RPMI8226 (cell line): ENCODE results near the gene SIGLEC5.

Experiments
- DNase-seq: peaks from one replicate; pipeline ENCODE4 v3.0.0-alpha.2; 2015

The SIGLEC5 gene

GRCh38 chr19:51627491-51628138 lies 2.6 kb downstream of the SIGLEC5 start:
- no peak for DNase-seq

- no peak for DNase-seq
These were observed 3.5 kb downstream of the SIGLEC5 start for GRCh38 chr19:51626675-51627074.

GRCh38 chr19:51621178-51621577 lies 9.0 kb downstream of the SIGLEC5 start:
- DNase-seq: peak; percentile 85

- DNase-seq: no peak
These were observed 14.2 kb downstream of the SIGLEC5 start for GRCh38 chr19:51615991-51616390.

- DNase-seq: no peak
These were observed 15.4 kb downstream of the SIGLEC5 start for GRCh38 chr19:51614789-51615188.

- no peak for DNase-seq
These were observed 19.6 kb downstream of the SIGLEC5 start for GRCh38 chr19:51610576-51610975.

- peak; percentile 91 for DNase-seq
These were observed 22.2 kb downstream of the SIGLEC5 start for GRCh38 chr19:51607920-51608562.

GRCh38 chr19:51607077-51607476 lies 23.1 kb downstream of the SIGLEC5 start:
- DNase-seq: peak; percentile 93

- no peak for DNase-seq
These were observed 27.9 kb downstream of the SIGLEC5 start for GRCh38 chr19:51602189-51602854.

- DNase-seq: no peak
These were observed 29.1 kb downstream of the SIGLEC5 start for GRCh38 chr19:51600940-51601580.

- DNase-seq: no peak
These were observed 31.1 kb downstream of the SIGLEC5 start for GRCh38 chr19:51599084-51599483.

GRCh38 chr19:51598159-51598915 lies 31.9 kb downstream of the SIGLEC5 start:
- DNase-seq: no peak

- DNase-seq: no peak
These were observed 34.7 kb downstream of the SIGLEC5 start for GRCh38 chr19:51595190-51596175.

- no peak for DNase-seq
These were observed 35.5 kb downstream of the SIGLEC5 start for GRCh38 chr19:51594774-51595109.

GRCh38 chr19:51593969-51594773 lies 36.0 kb downstream of the SIGLEC5 start:
- DNase-seq: peak; percentile 98

- DNase-seq: no peak
These were observed 36.9 kb downstream of the SIGLEC5 start for GRCh38 chr19:51593138-51593890.

GRCh38 chr19:51592521-51592920 lies 37.7 kb downstream of the SIGLEC5 start:
- no peak for DNase-seq

GRCh38 chr19:51590441-51590840 lies 39.8 kb downstream of the SIGLEC5 start:
- DNase-seq: no peak

- no peak for DNase-seq
These were observed 40.7 kb downstream of the SIGLEC5 start for GRCh38 chr19:51589511-51589910.
